HCT116 (cell line): ENCODE results near the gene MTG1. TPM values are rescaled to one million over a fixed set of nuclear protein-coding genes. Genes with fewer than 3 reads are reported as not detected.

ENCODE experiments used
- ATAC-seq: fragments of 200-7000 bp; cut with Tn5 transposase; 2 replicates; pipeline ENCODE4 v1.9.1; 2020; ENCODE audit warnings: mild to moderate bottlenecking, moderate library complexity
- BruUV-seq: library from RNA; stranded (reverse); fragments of 400-500 nt; replicated peaks from 2 replicates; lab custom pipeline; 2021; lab: Mats Ljungman, UMichigan
- CTCF ChIA-PET: fragments of 300-600 bp; sonication (Branson Sonifier 250); formaldehyde crosslinking; loops from one replicate; lab custom pipeline; 2021; ENCODE audit warnings: antibody characterized with exemption; lab: Charles Lee
- POLR2A ChIA-PET: fragments of 300-600, 350-600 bp; sonication (Branson Sonifier 250); formaldehyde crosslinking; loops from one replicate; lab custom pipeline; 2021; ENCODE audit warnings: antibody characterized with exemption; lab: Charles Lee
- RAD21 ChIA-PET, 2 experiments: fragments of 300-600 bp; sonication (Branson Sonifier 250); formaldehyde crosslinking; loops; one replicate each; lab custom pipeline; 2023; ENCODE audit warnings: low total read pairs in 2 of 2; ENCODE audit not compliant: uncharacterized antibody in 2 of 2, unreplicated experiment in 2 of 2, low non-redundant PET in 1 of 2; lab: Charles Lee
- DNase-seq: peaks from one replicate; pipeline ENCODE4 v3.0.0-alpha.2; 2010; ENCODE audit warnings: low read depth, low spot score
- H2AFZ ChIP-seq: fragments of 200-600 bp; shearing (Covaris generic), sonication (generic); 2 replicates; pipeline ENCODE4 v1.6.1; 2017; ENCODE audit warnings: low read depth, mixed run types, mixed read lengths, antibody characterized with exemption, low read length; ENCODE audit not compliant: poor library complexity, severe bottlenecking
- H3K27ac ChIP-seq: 2 replicates; pipeline ENCODE4 v1.5.1; 2012; ENCODE audit warnings: low read depth, low read length
- H3K27me3 ChIP-seq: fragments of 200-600 bp; sonication (generic); 2 replicates; pipeline ENCODE4 v1.6.1; 2016; ENCODE audit warnings: mixed run types, low read length, mixed read lengths; ENCODE audit not compliant: insufficient read depth
- H3K36me3 ChIP-seq, 2 experiments: fragments of 200-500 bp in 1 of 2; fragments of 200-600 bp in 1 of 2; sonication (Bioruptor generic) in 1 of 2; sonication (generic) in 1 of 2; 2 replicates each; pipeline versions ENCODE4 v1.5.1 to v1.6.1; 2014 to 2016; ENCODE audit warnings: low read length in 2 of 2, inconsistent platforms in 1 of 2, mixed read lengths in 1 of 2, mixed run types in 1 of 2; ENCODE audit not compliant: insufficient read depth in 2 of 2, control insufficient read depth in 1 of 2
- H3K4me1 ChIP-seq, 2 experiments: fragments of 200-600 bp in 1 of 2; sonication (generic) in 1 of 2; 2 replicates each; pipeline versions ENCODE4 v1.5.1 to v1.6.1; 2012 to 2017; ENCODE audit warnings: low read length in 2 of 2, inconsistent platforms in 1 of 2, mild to moderate bottlenecking in 1 of 2, mixed read lengths in 1 of 2, mixed run types in 1 of 2, moderate library complexity in 1 of 2; ENCODE audit not compliant: insufficient read depth in 2 of 2, control insufficient read depth in 1 of 2
- H3K4me2 ChIP-seq: fragments of 200-600 bp; sonication (generic); 2 replicates; pipeline ENCODE4 v1.6.1; 2017; ENCODE audit warnings: mixed run types, low read length, mixed read lengths
- H3K4me3 ChIP-seq, 2 experiments: fragments of 200-600 bp in 1 of 2; sonication (generic) in 1 of 2; replicated peaks in 1 of 2; 2 replicates each; pipeline ENCODE4 v1.5.1; 2011 to 2016; ENCODE audit warnings: low read length in 2 of 2, control low read depth in 1 of 2, low read depth in 1 of 2, mild to moderate bottlenecking in 1 of 2, mixed read lengths in 1 of 2, mixed run types in 1 of 2
- H3K79me2 ChIP-seq: fragments of 200-600 bp; sonication (generic); 2 replicates; pipeline ENCODE4 v1.6.1; 2017; ENCODE audit warnings: mild to moderate bottlenecking, mixed run types, low read length, moderate library complexity, mixed read lengths; ENCODE audit not compliant: insufficient read depth
- H3K9ac ChIP-seq: fragments of 200-600 bp; sonication (generic); 2 replicates; pipeline ENCODE4 v1.6.1; 2016; ENCODE audit warnings: low read length, mixed read lengths
- H3K9me2 ChIP-seq: fragments of 200-600 bp; sonication (generic), shearing (Covaris generic); 2 replicates; pipeline ENCODE4 v1.6.1; 2017; ENCODE audit warnings: mixed run types, mild to moderate bottlenecking, moderate library complexity; ENCODE audit not compliant: insufficient read depth
- H3K9me3 ChIP-seq, 2 experiments: fragments of 200-500 bp in 1 of 2; fragments of 200-600 bp in 1 of 2; sonication (Bioruptor generic) in 1 of 2; sonication (generic) in 1 of 2; 2 replicates each; pipeline ENCODE4 v1.6.1; 2014 to 2017; ENCODE audit warnings: low read length in 2 of 2, mixed read lengths in 2 of 2, inconsistent platforms in 1 of 2, low read depth in 1 of 2, mild to moderate bottlenecking in 1 of 2, mixed run types in 1 of 2, moderate library complexity in 1 of 2; ENCODE audit not compliant: control insufficient read depth in 1 of 2, insufficient read depth in 1 of 2
- H4K20me1 ChIP-seq: fragments of 200-600 bp; sonication (generic), shearing (Covaris generic); 2 replicates; pipeline ENCODE4 v1.6.1; 2017; ENCODE audit warnings: mixed run types, mild to moderate bottlenecking, moderate library complexity; ENCODE audit not compliant: insufficient read depth
- CBX3 ChIP-seq: IDR thresholded peaks from 2 replicates; pipeline ENCODE4 v1.6.1; 2012; ENCODE audit warnings: low read depth
- CEBPB ChIP-seq: IDR thresholded peaks from 2 replicates; pipeline ENCODE4 v1.6.1; 2012; ENCODE audit warnings: low read depth
- CTCF ChIP-seq, 3 experiments: fragments of 200-600 bp in 1 of 3; sonication (generic) in 1 of 3; IDR thresholded peaks in 2 of 3; conservative IDR thresholded peaks in 1 of 3; 2 replicates each; pipeline ENCODE4 v1.5.1; 2012 to 2017; ENCODE audit warnings: low read depth in 2 of 3, low read length in 2 of 3, antibody characterized with exemption in 1 of 3, borderline replicate concordance in 1 of 3, control low read depth in 1 of 3, mild to moderate bottlenecking in 1 of 3, mixed read lengths in 1 of 3, mixed run types in 1 of 3, moderate library complexity in 1 of 3; ENCODE audit not compliant: insufficient read depth in 1 of 3
- EGR1 ChIP-seq: IDR thresholded peaks from 2 replicates; pipeline ENCODE4 v1.6.1; 2012; ENCODE audit warnings: low read depth
- FOSL1 ChIP-seq: IDR thresholded peaks from 2 replicates; pipeline ENCODE4 v1.6.1; 2012; ENCODE audit warnings: low read depth
- JUND ChIP-seq: IDR thresholded peaks from 2 replicates; pipeline ENCODE4 v1.6.1; 2012
- POLR2AphosphoS5 ChIP-seq: IDR thresholded peaks from 2 replicates; pipeline ENCODE4 v1.6.1; 2011; ENCODE audit warnings: mild to moderate bottlenecking, low read depth, low read length, moderate library complexity
- RAD21 ChIP-seq: IDR thresholded peaks from 2 replicates; pipeline ENCODE4 v1.6.1; 2012; ENCODE audit warnings: low read depth, mild to moderate bottlenecking
- SIN3A ChIP-seq: IDR thresholded peaks from 2 replicates; pipeline ENCODE4 v1.6.1; 2012; ENCODE audit warnings: low read depth
- SP1 ChIP-seq: IDR thresholded peaks from 2 replicates; pipeline ENCODE4 v1.6.1; 2012; ENCODE audit warnings: low read depth
- SRF ChIP-seq: IDR thresholded peaks from 2 replicates; pipeline ENCODE4 v1.6.1; 2012; ENCODE audit warnings: low read depth
- YY1 ChIP-seq: IDR thresholded peaks from 2 replicates; pipeline ENCODE4 v1.6.1; 2011; ENCODE audit warnings: low read length, low read depth, moderate library complexity, mild to moderate bottlenecking; ENCODE audit not compliant: insufficient replicate concordance; ENCODE audit errors: extremely low read depth
- ZFX ChIP-seq: fragments of 450-650 bp; IDR thresholded peaks from 2 replicates; pipeline ENCODE4 v1.6.1; 2017
- ZNF274 ChIP-seq: fragments of 200-500 bp; sonication (Bioruptor generic); IDR thresholded peaks from 2 replicates; pipeline ENCODE4 v1.6.1; 2014; ENCODE audit warnings: mild to moderate bottlenecking, low read depth, low read length, inconsistent platforms
- intact Hi-C: fragments of 100-400 bp; cut with micrococcal nuclease; formaldehyde crosslinking; loops from 2 replicates; pipeline ENCODE4 v1.10.0; 2022
- total RNA-seq: library from RNA; stranded (reverse); gene quantifications from one replicate; pipeline ENCODE4 v1.2.1, GENCODE V29; 2021; ENCODE audit not compliant: unreplicated experiment
- TF ChIP-seq, protein P1 (sequence below): IDR thresholded peaks from 2 replicates; pipeline ENCODE4 v1.6.1; 2012
- TF ChIP-seq, protein P2 (sequence below): IDR thresholded peaks from 2 replicates; pipeline ENCODE4 v1.6.1; 2012

The MTG1 gene
- total RNA-seq, 1 experiment from 2014 or later, result 23.1 TPM

- intact Hi-C loops, result no loop called here
- Histone ChIP-seq H3K9me2 (no peaks in the 10 kb centered on the region), H3K4me3 (no peak overlapping the region), H4K20me1 (no peaks in the 10 kb centered on the region), H3K9ac (no peak overlapping the region)
- POLR2A ChIA-PET, result no interaction called here
- CTCF ChIA-PET, result no interaction called here
- DNase-seq (no peak), ATAC-seq (no peak)
- RAD21 ChIA-PET, result no interaction called here
- TF ChIP-seq, protein P1, sequence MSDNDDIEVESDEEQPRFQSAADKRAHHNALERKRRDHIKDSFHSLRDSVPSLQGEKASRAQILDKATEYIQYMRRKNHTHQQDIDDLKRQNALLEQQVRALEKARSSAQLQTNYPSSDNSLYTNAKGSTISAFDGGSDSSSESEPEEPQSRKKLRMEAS, result no peak
- TF ChIP-seq, all 23 proteins: peak for 0
- no peaks in the 10 kb centered on the region for H3K27me3 ChIP-seq
- H3K27ac ChIP-seq, result no peak overlapping the region
- H2AFZ ChIP-seq, result no peak overlapping the region
- peaks cover 57% of the 10 kb centered on the region for H3K79me2 ChIP-seq
- no peaks in the 10 kb centered on the region for H3K4me1 ChIP-seq
- no TSS peak for BruUV-seq
- no peak overlapping the region for H3K4me2 ChIP-seq
- peaks cover 0 to 14% of the 10 kb centered on the region in 2 experiments; a peak in 2 of 4 replicates for H3K36me3 ChIP-seq
- H3K9me3 ChIP-seq, result no peaks in the 10 kb centered on the region
These were observed 12.0 kb downstream of the MTG1 start for GRCh38 chr10:133405844-133406527.

- peaks cover 0 to 26% of the 10 kb centered on the region in 2 experiments; a peak in 2 of 4 replicates for H3K36me3 ChIP-seq
- no peak overlapping the region for H3K4me2 ChIP-seq
- no peaks in the 10 kb centered on the region for H3K9me3 ChIP-seq
- no peaks in the 10 kb centered on the region for H3K4me1 ChIP-seq
- H3K4me3 ChIP-seq, result no peak overlapping the region
- no peak for TF ChIP-seq SRF
- no peak for TF ChIP-seq ZNF274
- no peak for TF ChIP-seq SIN3A
- TF ChIP-seq YY1, result no peak
- TF ChIP-seq, protein P1, result no peak
- TF ChIP-seq CEBPB, result no peak
- no peak for TF ChIP-seq CBX3
- TF ChIP-seq RAD21, result no peak
- TF ChIP-seq, protein P2, sequence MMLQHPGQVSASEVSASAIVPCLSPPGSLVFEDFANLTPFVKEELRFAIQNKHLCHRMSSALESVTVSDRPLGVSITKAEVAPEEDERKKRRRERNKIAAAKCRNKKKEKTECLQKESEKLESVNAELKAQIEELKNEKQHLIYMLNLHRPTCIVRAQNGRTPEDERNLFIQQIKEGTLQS, result no peak
- no peak for TF ChIP-seq ZFX
- TF ChIP-seq CTCF (IDR thresholded peaks at IDR 0.05 in 2 of 3, conservative IDR thresholded peaks at IDR 0.05 in 1 of 3; ENCODE audit: borderline replicate concordance in 1 of 3, insufficient read depth in 1 of 3, low read depth in 2 of 3, low read length in 2 of 3), result no peak
- TF ChIP-seq SP1, result no peak
- no peak for TF ChIP-seq POLR2AphosphoS5
- TF ChIP-seq FOSL1, result no peak
- TF ChIP-seq JUND, result no peak
- TF ChIP-seq EGR1, result no peak
- H3K27ac ChIP-seq, result no peak overlapping the region
- ATAC-seq (no peak), DNase-seq (no peak)
- BruUV-seq, result no TSS peak
- H2AFZ ChIP-seq, result no peak overlapping the region
- ChIA-PET POLR2A (no interaction called here), CTCF (no interaction called here), RAD21 (no interaction called here)
- intact Hi-C loops, result no loop called here
- no peaks in the 10 kb centered on the region for H4K20me1 ChIP-seq
- H3K27me3 ChIP-seq, result no peaks in the 10 kb centered on the region
- H3K9me2 ChIP-seq, result no peaks in the 10 kb centered on the region
- peaks cover 55% of the 10 kb centered on the region for H3K79me2 ChIP-seq
- H3K9ac ChIP-seq, result no peak overlapping the region
These were observed 17.8 kb downstream of the MTG1 start for GRCh38 chr10:133411523-133412380.
